ENCODE results near the gene CNIH3.

Gene CNIH3

GRCh38 chr1:224711876-224712275, 95.8 kb downstream of the CNIH3 start:
- no peak for DNase-seq
- intact Hi-C loops (cut with DNase I): no loop called here

- intact Hi-C loops (cut with DNase I): no loop called here
- no peak for DNase-seq
These were observed 97.1 kb downstream of the CNIH3 start for GRCh38 chr1:224713228-224713627.

GRCh38 chr1:224714553-224714952, 98.4 kb downstream of the CNIH3 start:
- DNase-seq: no peak
- intact Hi-C loops (cut with DNase I): no loop called here

DNA sequence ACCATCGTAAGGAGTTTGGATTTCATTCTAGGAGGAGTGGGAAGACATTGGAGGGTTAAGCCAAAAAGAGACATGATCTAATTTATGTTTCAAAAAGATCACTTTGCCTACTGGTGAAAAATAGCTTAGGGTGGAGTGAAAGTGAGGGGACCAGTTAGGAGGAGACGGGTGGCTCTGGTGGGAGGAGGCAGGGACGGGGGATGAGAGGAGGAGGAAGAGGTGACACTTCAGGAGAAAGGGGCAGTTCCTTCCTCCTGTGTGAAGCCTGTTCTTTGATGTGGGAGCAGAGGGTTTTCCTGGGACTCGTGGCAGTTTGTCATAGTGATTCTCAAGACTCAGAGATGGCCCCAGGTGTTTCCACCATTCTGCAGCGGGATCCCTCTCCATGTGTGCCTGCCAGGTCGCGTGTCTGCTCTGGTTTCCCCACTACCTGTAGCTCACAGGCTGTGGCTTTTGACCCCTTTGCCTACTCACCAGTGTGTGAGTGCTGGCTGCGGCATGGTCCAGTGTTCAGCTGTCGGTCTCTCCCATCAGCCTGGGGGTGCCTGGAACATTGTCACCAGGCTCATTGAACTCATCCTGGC, 102.4 kb downstream of the CNIH3 start:
- intact Hi-C loops (cut with DNase I): no loop called here
- no peak for DNase-seq

DNA sequence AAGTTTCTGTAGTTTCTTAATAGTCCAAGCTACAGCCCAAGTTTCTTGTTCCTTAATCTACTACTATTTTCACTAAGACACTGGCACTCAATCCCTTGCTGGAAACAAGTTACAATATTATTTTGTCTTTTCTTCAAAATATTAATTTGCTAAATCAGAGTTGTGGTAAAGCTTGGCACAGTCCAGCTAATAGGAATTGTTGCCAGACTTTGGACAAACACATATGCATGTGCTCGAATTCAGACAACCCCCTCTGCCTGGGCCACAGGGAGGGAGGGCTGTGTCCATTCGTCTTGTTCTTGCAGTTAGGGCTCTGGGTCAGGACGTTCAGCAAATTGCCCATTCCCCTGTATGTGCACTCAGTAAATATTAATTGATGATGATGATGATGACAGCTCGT, 103.6 kb downstream of the CNIH3 start:
- intact Hi-C loops (cut with DNase I): no loop called here
- no peak for DNase-seq

GRCh38 chr1:224720216-224720615, 104.1 kb downstream of the CNIH3 start:
- no peak for DNase-seq

GRCh38 chr1:224721000-224721399, 104.9 kb downstream of the CNIH3 start:
- no peak for DNase-seq
- intact Hi-C loops (cut with DNase I): no loop called here

More at GRCh38 chr1:224720216-224720615, 104.1 kb downstream of the CNIH3 start:
- intact Hi-C loops (cut with DNase I): no loop called here

GRCh38 chr1:224722838-224723237, 106.7 kb downstream of the CNIH3 start:
- intact Hi-C loops (cut with DNase I): no loop called here
- DNase-seq: no peak

GRCh38 chr1:224724566-224724965, 108.4 kb downstream of the CNIH3 start:
- intact Hi-C loops (cut with DNase I): no loop called here
- no peak for DNase-seq

GRCh38 chr1:224726441-224727182, 110.5 kb downstream of the CNIH3 start:
- intact Hi-C loops (cut with DNase I): no loop called here
- no peak for DNase-seq

DNA sequence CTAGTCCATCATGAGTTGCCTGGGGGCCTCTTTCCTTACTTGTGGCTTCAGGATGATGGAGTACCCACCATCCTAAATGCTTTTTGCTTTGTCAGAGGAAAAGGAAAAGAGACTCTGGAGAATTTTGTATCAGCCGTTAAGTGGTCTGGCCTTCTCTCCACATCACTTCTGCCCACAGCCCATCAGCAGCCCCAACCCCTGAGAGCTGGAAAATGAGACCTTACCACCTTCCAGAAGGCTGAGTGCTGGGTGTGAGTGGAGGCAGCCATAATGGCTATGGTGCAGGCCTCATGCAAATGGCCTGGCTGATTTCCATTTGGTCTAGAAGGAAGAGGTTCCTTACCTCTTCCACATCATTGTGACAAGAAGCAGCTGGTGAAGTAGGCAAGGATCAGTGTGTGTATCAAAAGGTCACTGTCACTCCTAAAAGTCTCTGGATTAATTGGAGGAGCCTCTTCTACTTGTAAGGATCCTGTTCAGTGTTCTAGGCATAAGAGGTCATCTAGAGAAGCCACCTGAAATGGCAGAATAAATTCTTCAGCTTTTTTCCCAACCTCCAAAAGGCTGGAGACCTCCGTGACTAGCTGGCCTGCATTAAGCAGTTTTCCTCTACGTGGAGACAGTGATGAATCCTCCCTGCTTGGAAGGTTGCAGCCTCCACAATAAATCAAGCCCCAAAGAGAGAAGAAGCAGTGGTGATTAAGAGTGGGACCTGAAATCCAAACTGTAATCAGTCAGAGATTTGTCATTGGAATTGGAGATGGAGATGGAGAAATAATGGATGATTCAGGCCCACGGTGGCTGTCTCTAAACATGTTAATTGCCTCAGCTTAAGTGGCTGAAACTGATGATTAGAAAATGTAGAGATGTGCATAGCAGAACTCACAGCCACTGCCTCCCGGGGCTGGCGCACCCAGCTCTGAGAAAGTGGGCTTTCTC, 111.5 kb downstream of the CNIH3 start:
- no peak for DNase-seq
- intact Hi-C loops (cut with DNase I): no loop called here

DNA sequence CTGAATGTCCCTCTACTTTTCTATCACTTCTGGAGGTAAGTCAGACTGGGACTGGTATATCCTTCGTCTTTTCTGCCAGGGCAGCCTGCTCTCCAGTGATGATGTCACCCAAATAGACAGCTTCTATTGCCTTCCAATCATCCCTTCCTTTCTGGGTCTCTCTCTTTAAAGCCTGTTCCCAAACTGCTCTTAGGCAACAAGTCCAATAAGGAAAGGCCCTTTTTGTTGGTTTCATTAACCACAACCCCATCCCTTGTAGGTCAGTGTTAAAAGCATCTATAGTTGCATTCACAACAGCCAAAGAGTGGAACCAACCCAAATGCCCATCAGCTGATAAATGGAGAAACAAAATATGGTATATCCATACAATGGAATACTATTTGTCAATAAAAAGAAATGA, 114.4 kb downstream of the CNIH3 start:
- no peak for DNase-seq
- intact Hi-C loops (cut with DNase I): no loop called here

DNA sequence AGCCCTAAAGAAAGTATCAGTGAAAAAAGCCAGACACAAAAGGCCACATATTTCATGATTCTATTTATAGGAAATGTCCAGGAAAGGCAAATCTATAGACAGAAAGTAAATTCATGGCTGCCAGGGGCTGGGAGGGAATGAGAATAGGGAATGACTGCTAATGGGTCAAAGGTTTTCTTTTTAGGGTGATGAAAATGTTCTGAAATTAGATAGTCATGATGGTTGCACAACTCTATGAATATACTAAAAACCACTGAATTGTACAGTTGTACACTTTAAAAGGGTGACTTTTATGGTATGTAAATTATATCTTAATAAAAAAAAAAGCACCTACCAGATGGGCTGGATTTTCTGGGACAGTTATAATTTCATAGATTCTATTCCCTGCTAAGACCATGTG, 114.8 kb downstream of the CNIH3 start:
- intact Hi-C loops (cut with DNase I): no loop called here
- DNase-seq: no peak

GRCh38 chr1:224731633-224732032, 115.5 kb downstream of the CNIH3 start:
- no peak for DNase-seq
- intact Hi-C loops (cut with DNase I): no loop called here

DNA sequence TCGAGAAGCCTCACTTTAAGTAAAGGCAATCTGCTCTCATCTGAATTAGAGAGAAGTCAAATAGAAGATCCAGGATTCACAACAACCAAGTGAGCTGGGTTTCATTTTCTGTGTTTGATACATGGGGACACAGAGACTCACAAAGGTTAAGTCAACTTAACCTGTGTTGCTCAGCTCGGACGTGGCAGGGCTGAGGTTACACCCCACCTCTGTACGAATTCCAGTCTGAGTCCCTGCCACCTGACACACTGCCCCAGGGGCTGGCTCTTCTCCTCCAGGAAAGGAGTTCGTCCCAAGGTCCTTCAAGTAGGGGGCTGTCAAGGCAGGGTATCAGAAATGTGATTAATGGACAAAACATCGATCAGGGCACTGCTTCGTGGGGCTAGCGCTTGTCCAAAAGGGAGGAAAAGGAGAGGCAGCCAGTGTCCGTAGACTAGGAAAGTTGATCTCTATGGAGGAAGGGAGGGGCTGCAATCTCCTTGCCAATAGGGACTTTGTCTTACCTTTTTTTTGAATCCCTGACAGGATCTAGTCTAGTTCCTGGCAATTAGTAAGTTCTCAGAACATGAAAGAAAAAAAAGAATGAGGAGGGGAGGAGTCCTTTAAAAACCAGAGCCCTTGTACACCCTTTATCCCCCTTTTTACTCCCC, 116.4 kb downstream of the CNIH3 start:
- intact Hi-C loops (cut with DNase I): no loop called here
- no peak for DNase-seq

DNA sequence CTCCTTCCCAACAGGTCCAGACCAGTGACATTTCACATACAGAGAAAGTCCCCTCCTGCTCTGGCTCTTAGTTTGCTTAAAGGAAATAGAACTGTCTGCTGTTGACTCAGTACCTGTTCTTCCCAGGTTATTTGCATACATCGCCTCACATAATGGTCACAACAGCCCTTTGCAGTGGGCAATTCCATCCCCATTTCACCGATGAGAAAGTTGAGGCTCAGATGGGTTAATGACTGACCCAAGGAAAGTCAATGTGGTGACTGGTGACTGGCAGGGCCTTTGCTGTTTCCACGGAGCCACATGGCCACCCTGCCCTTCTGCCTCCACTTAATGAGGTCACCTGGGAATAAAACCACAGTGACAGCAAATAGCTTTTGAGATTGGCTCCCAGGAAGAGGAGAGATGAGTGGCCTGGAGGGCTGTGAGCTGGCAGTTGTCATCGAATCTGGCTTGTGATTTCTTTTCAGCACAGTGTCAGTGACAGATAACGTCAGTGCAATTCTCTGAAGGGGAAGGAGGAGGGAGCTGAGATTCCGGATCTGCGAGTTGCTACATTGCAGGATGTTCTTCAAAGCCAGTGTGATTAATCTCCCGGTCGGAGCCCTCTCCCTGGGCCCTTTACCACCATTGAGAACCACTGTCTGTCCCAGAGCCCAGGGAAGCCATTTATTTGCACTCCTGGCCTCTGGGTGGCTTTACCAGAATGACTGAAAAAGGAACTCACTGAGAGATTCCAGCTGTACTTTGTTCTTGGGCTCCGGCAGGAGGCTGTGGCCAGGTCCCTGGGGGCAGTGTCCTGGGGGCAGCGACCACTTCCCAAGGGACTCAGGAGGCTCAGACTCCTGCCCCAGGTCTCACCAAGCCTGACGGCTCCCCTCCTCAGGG, 117.2 kb downstream of the CNIH3 start:
- no peak for DNase-seq

DNA sequence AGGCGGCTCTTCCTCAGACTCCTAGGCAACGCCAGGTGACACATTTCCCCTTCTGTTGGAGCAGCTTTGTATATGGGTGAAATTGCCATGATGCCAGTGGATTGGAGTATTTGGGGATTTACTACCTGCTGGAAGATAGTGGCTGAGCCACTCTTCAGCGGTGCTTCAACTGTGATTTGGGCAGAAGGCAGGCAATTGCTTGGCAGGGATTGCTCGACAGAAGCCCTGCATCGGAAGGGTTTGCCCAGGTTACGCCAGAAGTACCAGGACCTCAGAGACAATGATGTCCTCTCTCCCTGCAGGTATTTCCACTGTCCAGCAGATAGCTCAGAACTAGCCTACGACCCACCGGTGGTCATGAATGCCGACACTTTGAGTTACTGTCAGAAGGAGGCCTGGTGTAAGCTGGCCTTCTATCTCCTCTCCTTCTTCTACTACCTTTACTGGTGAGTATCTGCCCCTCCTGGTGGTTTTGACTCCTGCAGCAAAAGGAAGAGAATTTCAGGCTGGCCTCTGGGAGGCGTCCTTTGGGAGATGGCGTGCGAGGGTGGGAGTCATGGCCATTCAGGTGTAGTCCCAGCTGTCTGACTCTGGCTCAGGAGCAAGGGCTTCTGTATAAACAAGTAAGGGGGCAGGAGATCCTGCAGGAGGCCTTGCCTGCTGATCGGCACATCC, 118.3 kb downstream of the CNIH3 start:
- DNase-seq: no peak
- intact Hi-C loops (cut with DNase I): no loop called here

More for the DNA sequence above, 117.2 kb downstream of the CNIH3 start:
- intact Hi-C loops (cut with DNase I): no loop called here

DNA sequence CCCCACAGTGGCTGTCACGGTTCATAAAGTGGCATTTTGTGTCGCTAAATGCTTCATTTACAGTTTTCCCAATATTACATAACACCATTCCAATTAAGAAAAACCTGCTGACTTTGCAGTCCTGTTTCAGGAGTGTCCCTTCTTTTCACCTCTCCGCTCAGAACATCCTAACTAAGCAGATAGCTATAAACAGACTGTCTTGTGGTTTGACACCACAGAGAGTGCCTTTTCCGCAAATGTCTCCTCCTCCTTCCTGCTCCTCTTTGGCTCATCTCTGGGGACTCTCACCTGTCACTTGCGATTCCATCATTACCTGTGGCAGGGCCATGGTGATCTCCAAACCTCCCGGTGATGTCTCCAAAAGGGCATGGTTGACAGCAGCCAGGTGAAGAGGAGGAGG, 119.0 kb downstream of the CNIH3 start:
- no peak for DNase-seq
- intact Hi-C loops (cut with DNase I): no loop called here

DNA sequence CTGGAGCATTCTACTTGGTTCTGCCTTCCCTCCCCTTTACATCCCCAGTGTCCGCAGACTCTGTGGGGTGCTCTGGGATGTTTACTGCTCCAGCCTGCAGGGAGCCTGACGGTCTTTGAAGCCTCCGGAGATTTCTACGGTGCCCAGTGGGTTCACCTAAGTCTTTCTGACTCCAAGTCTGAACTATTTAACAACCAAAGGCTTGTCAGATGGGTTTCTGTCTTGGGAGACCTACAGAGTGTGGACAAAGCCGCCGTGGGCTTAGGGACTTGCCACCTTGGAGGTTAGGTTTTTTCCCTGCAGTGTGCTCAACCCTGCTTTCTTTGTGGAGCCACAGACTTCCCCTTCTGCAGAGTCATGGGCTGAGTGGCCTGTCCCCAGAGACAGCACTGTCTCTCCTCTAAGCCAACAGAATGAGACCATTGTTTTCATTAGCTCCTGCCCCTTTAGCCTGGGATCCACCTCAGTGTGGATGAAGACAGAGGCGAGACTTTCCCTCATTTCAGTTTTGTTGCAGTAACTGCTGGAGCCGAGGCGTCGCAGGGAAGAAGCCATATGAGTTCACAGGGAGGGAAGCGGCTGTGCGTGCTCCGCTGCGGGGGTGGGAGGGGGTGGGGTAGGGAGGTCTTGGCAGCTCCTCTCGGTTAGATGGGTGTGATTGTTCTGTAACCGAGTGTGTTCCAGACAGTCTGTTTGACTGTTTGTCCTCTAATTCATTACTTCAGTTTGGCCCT, 120.7 kb downstream of the CNIH3 start:
- intact Hi-C loops (cut with DNase I): no loop called here
- DNase-seq: peak in 3 of 10 donors; percentile 15 to 26 (median 23)

All from posterior cingulate gyrus (tissue), 11 donors.